Calu3 (cell line): ENCODE measurements around the gene CAPN14. TPM values are rescaled to one million over a fixed set of nuclear protein-coding genes. Genes with fewer than 3 reads are reported as not detected.

ENCODE experiments used
- BruUV-seq: library from RNA; stranded (reverse); fragments of 400-500 nt; replicated peaks from 2 replicates; lab custom pipeline; 2021; lab: Mats Ljungman, UMichigan
- CTCF ChIA-PET: fragments of 300-600 bp; sonication (Branson Sonifier 250); formaldehyde crosslinking; loops from one replicate; lab custom pipeline; 2022; ENCODE audit warnings: antibody characterized with exemption; lab: Charles Lee
- DNase-seq: peaks from one replicate; pipeline ENCODE4 v3.0.0; 2022
- H3K27ac Mint-ChIP-seq: one replicate; pipeline ENCODE4 v1.8.0; 2022; ENCODE audit warnings: mixed read lengths; ENCODE audit not compliant: unreplicated experiment
- H3K27me3 Mint-ChIP-seq: one replicate; pipeline ENCODE4 v1.8.0; 2022; ENCODE audit warnings: mixed read lengths; ENCODE audit not compliant: unreplicated experiment
- H3K36me3 Mint-ChIP-seq: one replicate; pipeline ENCODE4 v1.8.0; 2022; ENCODE audit warnings: mild to moderate bottlenecking, moderate library complexity, mixed read lengths; ENCODE audit not compliant: insufficient read depth, unreplicated experiment
- H3K4me1 Mint-ChIP-seq: one replicate; pipeline ENCODE4 v1.8.0; 2022; ENCODE audit warnings: mild to moderate bottlenecking, low read depth, mixed read lengths; ENCODE audit not compliant: unreplicated experiment
- H3K4me3 Mint-ChIP-seq: one replicate; pipeline ENCODE4 v1.8.0; 2022; ENCODE audit warnings: mild to moderate bottlenecking, low read depth, moderate library complexity, mixed read lengths; ENCODE audit not compliant: unreplicated experiment
- H3K9me3 Mint-ChIP-seq: one replicate; pipeline ENCODE4 v1.8.0; 2022; ENCODE audit warnings: low read depth, mixed read lengths; ENCODE audit not compliant: unreplicated experiment
- intact Hi-C: fragments of 100-400 bp; cut with micrococcal nuclease; formaldehyde crosslinking; loops from one replicate; pipeline ENCODE4 v1.10.0; 2022; ENCODE audit not compliant: unreplicated experiment
- total RNA-seq: library from RNA; stranded (reverse); gene quantifications from 2 replicates; pipeline ENCODE4 v1.2.3, GENCODE V29; 2022
- TF ChIP-seq, protein P1 (sequence below): fragments of 200-600 bp; IDR thresholded peaks from one replicate; pipeline ENCODE4 v1.8.0; 2022; ENCODE audit warnings: antibody characterized with exemption; ENCODE audit not compliant: unreplicated experiment

CAPN14 gene
- total RNA-seq, 1 experiment from 2014 or later: 0.35 TPM

DNA sequence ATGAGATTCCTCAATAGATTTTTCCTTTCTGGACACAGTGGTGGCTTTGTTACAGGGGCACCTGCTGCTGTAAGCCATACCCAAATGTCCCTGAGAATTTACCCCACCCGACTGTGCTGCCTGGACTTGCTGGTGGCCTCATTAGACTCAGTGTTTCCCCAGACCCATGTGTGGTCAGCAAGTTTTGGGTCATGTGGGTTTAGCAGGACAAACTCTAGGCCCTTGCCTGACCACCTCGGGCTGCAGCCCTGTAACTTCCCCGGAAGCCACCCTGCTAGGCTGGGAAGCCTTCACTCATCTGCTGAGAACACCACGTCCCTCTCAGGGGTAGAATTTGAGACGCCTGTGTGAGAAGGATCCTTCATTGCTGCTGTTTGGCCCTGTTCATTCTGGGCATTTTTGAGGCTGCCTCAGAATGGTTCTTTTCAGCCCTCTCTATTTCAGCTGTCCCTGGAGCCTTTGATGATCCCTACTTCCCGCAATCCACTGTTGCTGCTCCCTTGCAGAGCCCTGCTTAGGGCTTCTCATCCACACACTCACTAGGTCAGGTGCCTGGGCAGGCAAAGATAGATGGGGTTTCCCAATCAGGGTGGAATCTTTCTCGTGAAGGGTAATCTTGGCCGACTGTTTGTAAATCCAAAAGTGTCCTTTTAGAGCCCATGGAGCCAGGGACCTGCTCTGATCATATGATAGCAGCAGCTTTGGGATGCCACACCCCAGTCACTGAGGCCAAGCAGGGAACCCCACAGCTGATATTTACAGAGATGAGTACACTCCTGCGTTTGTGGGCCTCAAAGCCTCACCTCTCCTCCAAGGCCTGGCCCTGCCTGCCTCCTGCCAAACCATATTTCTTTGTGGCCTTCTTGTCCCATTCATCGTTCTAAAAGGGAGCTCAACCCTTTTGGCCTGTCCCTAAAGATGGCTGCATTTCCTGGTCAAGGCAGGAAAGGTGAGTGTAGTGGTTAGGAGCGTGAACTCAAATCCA lies 23.4 kb upstream of the CAPN14 start:
- Mint-ChIP-seq H3K27ac (no peak overlapping the region), H3K9me3 (no peaks in the 10 kb centered on the region), H3K36me3 (no peaks in the 10 kb centered on the region), H3K4me1 (no peaks in the 10 kb centered on the region), H3K4me3 (no peak overlapping the region), H3K27me3 (no peaks in the 10 kb centered on the region)
- no TSS peak for BruUV-seq
- TF ChIP-seq, protein P1, sequence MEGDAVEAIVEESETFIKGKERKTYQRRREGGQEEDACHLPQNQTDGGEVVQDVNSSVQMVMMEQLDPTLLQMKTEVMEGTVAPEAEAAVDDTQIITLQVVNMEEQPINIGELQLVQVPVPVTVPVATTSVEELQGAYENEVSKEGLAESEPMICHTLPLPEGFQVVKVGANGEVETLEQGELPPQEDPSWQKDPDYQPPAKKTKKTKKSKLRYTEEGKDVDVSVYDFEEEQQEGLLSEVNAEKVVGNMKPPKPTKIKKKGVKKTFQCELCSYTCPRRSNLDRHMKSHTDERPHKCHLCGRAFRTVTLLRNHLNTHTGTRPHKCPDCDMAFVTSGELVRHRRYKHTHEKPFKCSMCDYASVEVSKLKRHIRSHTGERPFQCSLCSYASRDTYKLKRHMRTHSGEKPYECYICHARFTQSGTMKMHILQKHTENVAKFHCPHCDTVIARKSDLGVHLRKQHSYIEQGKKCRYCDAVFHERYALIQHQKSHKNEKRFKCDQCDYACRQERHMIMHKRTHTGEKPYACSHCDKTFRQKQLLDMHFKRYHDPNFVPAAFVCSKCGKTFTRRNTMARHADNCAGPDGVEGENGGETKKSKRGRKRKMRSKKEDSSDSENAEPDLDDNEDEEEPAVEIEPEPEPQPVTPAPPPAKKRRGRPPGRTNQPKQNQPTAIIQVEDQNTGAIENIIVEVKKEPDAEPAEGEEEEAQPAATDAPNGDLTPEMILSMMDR: no peak
- no peak for DNase-seq
- CTCF ChIA-PET: no interaction called here
- intact Hi-C loops: no loop called here

DNA sequence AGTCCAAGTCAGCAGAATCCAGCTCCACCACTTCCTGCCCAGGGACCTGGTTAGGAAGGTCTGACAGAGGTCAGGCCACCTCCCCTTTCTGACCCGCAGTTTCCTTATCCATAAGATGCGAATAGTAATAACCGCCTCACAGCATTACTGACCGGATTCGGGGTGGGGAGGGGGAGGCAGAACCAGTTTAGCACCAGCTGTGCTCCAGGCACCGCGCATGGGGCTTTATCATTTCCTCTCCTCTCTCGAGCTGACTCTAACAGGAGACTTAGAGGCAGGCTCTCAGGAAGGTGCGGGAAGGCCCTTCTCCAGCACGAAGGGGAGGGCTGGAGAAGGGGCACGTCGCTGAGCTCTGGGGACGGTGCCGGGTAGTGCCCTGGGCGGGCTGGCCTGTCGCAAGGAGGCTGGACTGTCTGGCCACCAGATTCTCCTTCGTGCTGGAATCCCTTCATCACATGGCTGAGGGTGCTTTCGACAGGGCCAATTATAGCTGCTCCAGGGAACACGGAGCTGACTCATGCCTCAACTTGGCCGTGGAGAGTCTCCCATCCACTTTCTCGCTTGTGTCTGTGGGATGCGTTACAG lies 22.4 kb upstream of the CAPN14 start:
- Mint-ChIP-seq H3K4me1 (no peaks in the 10 kb centered on the region), H3K9me3 (no peaks in the 10 kb centered on the region), H3K27me3 (no peaks in the 10 kb centered on the region), H3K27ac (no peak overlapping the region), H3K4me3 (no peak overlapping the region), H3K36me3 (no peaks in the 10 kb centered on the region)
- BruUV-seq: no TSS peak
- DNase-seq: no peak
- intact Hi-C loops: loop anchor here (10.0 kb wide), 1 partner anchor 285 kb away; no protein-coding TSS in a partner anchor
- TF ChIP-seq, protein P1: no peak
- CTCF ChIA-PET: no interaction called here

DNA sequence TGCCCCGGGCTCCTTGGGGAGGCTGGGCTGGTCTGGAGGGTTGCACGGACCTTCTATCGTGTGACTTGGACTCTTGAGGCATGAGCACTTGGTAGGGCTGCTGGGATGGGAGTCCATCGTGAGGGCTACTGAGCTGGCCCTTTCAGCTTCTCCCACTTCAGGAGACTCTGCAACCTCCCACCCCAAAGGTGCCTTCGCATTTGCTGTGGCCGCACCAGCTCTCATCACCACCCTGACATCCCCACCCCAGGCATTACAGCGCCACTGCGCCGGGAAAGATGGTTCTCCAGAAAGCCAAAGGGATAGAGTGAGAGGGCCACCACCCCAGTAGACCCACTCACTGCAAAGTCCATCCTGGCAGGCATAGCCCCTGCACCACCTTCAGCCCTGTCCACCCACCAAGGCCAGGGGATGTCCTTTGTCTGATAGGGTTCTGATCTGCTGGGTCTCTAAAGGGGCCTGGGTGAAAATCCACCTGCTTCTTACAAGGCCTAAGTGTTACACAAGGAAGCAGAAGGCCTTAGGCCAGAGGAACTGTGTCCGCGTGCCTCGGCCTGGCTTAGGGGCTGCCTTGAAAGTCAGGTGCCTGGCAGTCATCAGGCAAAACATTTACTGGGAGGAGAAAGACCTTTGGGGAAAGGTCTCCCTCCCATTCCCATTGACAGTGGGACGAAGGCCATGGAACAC lies 21.7 kb upstream of the CAPN14 start:
- intact Hi-C loops: loop anchor here (10.0 kb wide), 1 partner anchor 286 kb away; no protein-coding TSS in a partner anchor
- H3K4me3 Mint-ChIP-seq: no peak overlapping the region
- H3K4me1 Mint-ChIP-seq: no peaks in the 10 kb centered on the region
- CTCF ChIA-PET: no interaction called here
- no peaks in the 10 kb centered on the region for H3K27me3 Mint-ChIP-seq
- no TSS peak for BruUV-seq
- no peak for DNase-seq
- H3K27ac Mint-ChIP-seq: no peak overlapping the region
- peaks cover 2% of the 10 kb centered on the region for H3K36me3 Mint-ChIP-seq
- no peaks in the 10 kb centered on the region for H3K9me3 Mint-ChIP-seq
- TF ChIP-seq, protein P1: no peak

DNA sequence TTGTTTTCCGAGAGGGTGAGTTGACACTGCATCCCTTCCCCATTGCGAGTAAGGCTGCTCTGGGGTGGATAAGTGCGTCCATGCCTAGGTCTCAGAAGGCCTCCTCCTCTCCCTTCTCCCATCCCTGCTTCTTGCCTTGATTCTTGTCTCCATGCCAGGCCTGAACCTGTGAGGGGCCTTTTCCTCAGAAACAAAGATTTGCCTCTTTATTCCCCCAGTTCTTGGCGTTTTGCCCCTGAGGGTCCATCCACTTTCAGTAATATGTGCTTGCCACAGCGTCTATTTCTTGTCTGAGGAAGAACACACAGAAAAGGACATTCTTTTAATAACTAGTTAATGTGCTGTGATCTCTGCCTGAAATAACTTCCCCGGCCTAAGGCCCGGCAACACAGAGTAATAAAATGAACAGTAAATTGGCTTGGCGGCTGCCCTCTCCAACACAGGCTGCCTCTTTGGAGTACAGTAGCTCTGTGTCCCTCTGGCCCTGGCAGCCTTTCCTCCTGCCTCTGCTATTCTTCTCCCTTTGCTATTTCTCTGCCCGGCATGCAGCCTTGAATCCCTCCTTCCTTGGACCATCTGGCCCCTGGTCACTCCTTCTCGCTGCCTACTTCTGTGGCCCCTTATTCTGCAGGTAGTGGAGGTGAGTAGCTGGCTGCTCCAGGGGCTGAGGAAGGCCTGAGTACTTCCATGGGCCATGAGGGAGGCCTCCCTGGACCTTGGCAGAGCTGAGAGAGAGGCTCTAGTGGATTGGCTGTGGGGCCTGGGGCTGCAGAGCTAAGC lies 21.0 kb upstream of the CAPN14 start:
- no peak for DNase-seq
- Mint-ChIP-seq H3K9me3 (no peaks in the 10 kb centered on the region), H3K4me3 (no peak overlapping the region), H3K4me1 (peaks cover 3% of the 10 kb centered on the region), H3K27ac (no peak overlapping the region), H3K27me3 (peaks cover 4% of the 10 kb centered on the region), H3K36me3 (peaks cover 5% of the 10 kb centered on the region)
- TF ChIP-seq, protein P1: no peak
- no TSS peak for BruUV-seq
- intact Hi-C loops: loop anchor here (10.0 kb wide), 1 partner anchor 286 kb away; no protein-coding TSS in a partner anchor
- CTCF ChIA-PET: no interaction called here
